Measurements from ENCODE around the gene SEPTIN10. TPM values are rescaled to one million over a fixed set of nuclear protein-coding genes. Genes with fewer than 3 reads are reported as not detected.

The SEPTIN10 gene
- total RNA-seq, 4 donors from 2014 or later, result 39.6 to 151 (median 106) TPM

GRCh38 chr2:109528811-109529501, 84.8 kb downstream of the SEPTIN10 start:
- no peaks in the 10 kb centered on the region for H3K9me3 ChIP-seq
- H3K36me3 ChIP-seq, result no peaks in the 10 kb centered on the region
- in situ Hi-C loops (cut with MboI; ENCODE audit: low pct_ligation_motif_present in 1 of 4, low pct_unique_long_range_greater_than_20kb in 1 of 4, low sequenced_read_pairs in 3 of 4) (no loop called here), intact Hi-C loops (cut with DNase I; ENCODE audit: low total_unique reads) (no loop called here)
- H3K27me3 ChIP-seq, result no peaks in the 10 kb centered on the region
- no peak overlapping the region for H3K4me3 ChIP-seq
- TF ChIP-seq CTCF (IDR thresholded peaks at IDR 0.05) (no peak), EP300 (IDR thresholded peaks at IDR 0.05; ENCODE audit: low read depth) (no peak), POLR2A (IDR thresholded peaks at IDR 0.05) (no peak), POLR2AphosphoS5 (IDR thresholded peaks at IDR 0.05) (no peak)
- peaks cover 0 to 6% (median 5%) of the 10 kb centered on the region in 4 donors for H3K4me1 ChIP-seq
- 89% methylated on average over 21 of the region's 21 CpGs; no CpG with 5 or more reads in 1 of the 2 donors for WGBS, 2 donors (ENCODE audit: low coverage in 1 of 2)
- no peak for DNase-seq
- no peak overlapping the region for H3K27ac ChIP-seq

DNA sequence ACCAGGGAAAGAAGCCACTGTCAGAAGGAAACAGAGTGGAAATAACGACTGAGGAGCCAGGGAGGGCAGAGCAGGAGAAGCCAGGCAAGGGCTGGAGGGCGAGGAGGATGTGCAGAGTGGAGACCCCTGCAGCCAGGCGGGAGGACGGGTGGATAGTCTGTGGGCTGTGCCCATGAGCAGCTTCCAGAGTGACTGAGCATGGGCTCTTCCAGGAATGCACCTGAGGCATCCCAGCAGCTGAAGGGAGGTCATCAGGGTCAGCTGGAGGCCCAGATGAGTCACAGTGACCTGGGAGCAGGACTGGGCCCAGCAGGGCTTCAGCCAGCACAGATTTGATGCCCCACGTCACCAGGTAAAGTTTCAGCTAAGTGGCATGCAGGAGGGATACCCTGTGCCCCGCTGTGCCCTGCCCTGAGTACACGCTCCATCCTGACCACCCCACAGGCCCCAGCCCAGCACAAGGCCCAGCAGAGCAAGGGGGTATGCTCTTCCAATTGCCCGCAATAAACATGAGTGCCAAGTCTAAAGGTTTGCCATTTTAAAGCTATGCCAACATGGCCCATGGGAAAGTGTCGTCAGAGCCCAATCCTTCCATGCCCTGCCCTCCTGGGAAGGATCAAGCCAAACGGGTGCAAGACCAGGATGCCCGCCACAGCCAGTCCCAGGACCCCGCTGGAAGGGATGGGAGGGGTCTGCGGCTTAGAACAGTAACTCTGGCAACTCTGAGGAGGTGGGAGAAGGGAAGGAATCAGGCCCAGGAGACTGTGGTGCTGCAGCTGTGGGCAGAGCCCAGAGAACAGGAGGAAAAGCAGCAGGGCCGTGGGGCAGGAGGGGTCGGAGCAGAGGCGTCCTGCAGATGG, 85.7 kb downstream of the SEPTIN10 start:
- no peaks in the 10 kb centered on the region for H3K27me3 ChIP-seq
- no peak for DNase-seq
- peaks cover 0 to 6% (median 5%) of the 10 kb centered on the region in 4 donors for H3K4me1 ChIP-seq
- WGBS, 2 donors (ENCODE audit: low coverage in 1 of 2), result 67 to 89% methylated on average over 5 to 16 of the region's 16 CpGs
- intact Hi-C loops (cut with DNase I; ENCODE audit: low total_unique reads) (no loop called here), in situ Hi-C loops (cut with MboI; ENCODE audit: low pct_ligation_motif_present in 1 of 4, low pct_unique_long_range_greater_than_20kb in 1 of 4, low sequenced_read_pairs in 3 of 4) (no loop called here)
- no peak overlapping the region for H3K4me3 ChIP-seq
- H3K36me3 ChIP-seq, result no peaks in the 10 kb centered on the region
- H3K27ac ChIP-seq, result no peak overlapping the region
- no peaks in the 10 kb centered on the region for H3K9me3 ChIP-seq
- TF ChIP-seq EP300 (IDR thresholded peaks at IDR 0.05; ENCODE audit: low read depth), result no peak
- TF ChIP-seq POLR2AphosphoS5 (IDR thresholded peaks at IDR 0.05), result no peak
- TF ChIP-seq CTCF (IDR thresholded peaks at IDR 0.05), result no peak
- no peak for TF ChIP-seq POLR2A (IDR thresholded peaks at IDR 0.05)

- H3K36me3 ChIP-seq, result no peaks in the 10 kb centered on the region
- DNase-seq, result no peak
- WGBS, 2 donors (ENCODE audit: low coverage in 1 of 2), result 87 to 96% methylated on average over 4 to 6 of the region's 6 CpGs
- in situ Hi-C loops (cut with MboI; ENCODE audit: low pct_ligation_motif_present in 1 of 4, low pct_unique_long_range_greater_than_20kb in 1 of 4, low sequenced_read_pairs in 3 of 4) (no loop called here), intact Hi-C loops (cut with DNase I; ENCODE audit: low total_unique reads) (no loop called here)
- no peak overlapping the region for H3K4me3 ChIP-seq
- H3K27me3 ChIP-seq, result no peaks in the 10 kb centered on the region
- no peak for TF ChIP-seq CTCF (IDR thresholded peaks at IDR 0.05)
- TF ChIP-seq EP300 (IDR thresholded peaks at IDR 0.05; ENCODE audit: low read depth), result no peak
- no peak for TF ChIP-seq POLR2A (IDR thresholded peaks at IDR 0.05)
- TF ChIP-seq POLR2AphosphoS5 (IDR thresholded peaks at IDR 0.05), result no peak
- no peaks in the 10 kb centered on the region for H3K9me3 ChIP-seq
- peaks cover 0 to 6% (median 5%) of the 10 kb centered on the region in 4 donors for H3K4me1 ChIP-seq
- no peak overlapping the region for H3K27ac ChIP-seq
Observed at GRCh38 chr2:109527079-109527478, 86.7 kb downstream of the SEPTIN10 start.

DNA sequence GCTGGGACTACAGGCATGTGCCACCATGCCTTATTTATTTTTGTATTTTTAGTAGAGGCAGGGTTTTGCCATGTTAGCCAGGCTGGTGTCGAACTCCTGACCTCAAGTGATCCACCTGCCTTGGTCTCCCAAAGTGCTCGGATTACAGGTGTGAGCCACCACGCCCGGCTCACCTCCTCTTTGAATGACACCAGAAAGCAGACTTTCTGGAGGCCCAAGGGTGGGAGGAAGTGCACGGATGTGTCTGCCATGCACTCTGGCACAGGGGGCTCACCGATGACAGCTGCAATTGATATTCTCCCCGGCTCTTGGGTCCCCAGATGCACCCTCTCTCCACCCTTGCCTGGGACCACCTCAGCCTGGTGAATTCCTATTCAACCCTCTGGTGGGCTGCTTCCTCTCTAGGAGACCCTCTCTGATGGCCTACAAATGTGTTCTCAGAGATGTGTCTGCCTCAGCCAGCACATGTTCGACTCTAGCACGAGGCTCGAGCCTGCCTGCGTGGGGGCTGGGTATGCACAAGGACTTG, 87.3 kb downstream of the SEPTIN10 start:
- TF ChIP-seq EP300 (IDR thresholded peaks at IDR 0.05; ENCODE audit: low read depth) (no peak), POLR2AphosphoS5 (IDR thresholded peaks at IDR 0.05) (no peak), CTCF (IDR thresholded peaks at IDR 0.05) (no peak), POLR2A (IDR thresholded peaks at IDR 0.05) (no peak)
- H3K9me3 ChIP-seq, result no peaks in the 10 kb centered on the region
- no peaks in the 10 kb centered on the region for H3K36me3 ChIP-seq
- no peak overlapping the region for H3K4me3 ChIP-seq
- peaks cover 0 to 6% (median 5%) of the 10 kb centered on the region in 4 donors for H3K4me1 ChIP-seq
- in situ Hi-C loops (cut with MboI; ENCODE audit: low pct_ligation_motif_present in 1 of 4, low pct_unique_long_range_greater_than_20kb in 1 of 4, low sequenced_read_pairs in 3 of 4), result no loop called here
- intact Hi-C loops (cut with DNase I; ENCODE audit: low total_unique reads), result no loop called here
- DNase-seq, result no peak
- WGBS, 2 donors (ENCODE audit: low coverage in 1 of 2), result 88% methylated on average over 11 of the region's 11 CpGs; no CpG with 5 or more reads in 1 of the 2 donors
- no peaks in the 10 kb centered on the region for H3K27me3 ChIP-seq
- no peak overlapping the region for H3K27ac ChIP-seq
